DND-41 (cell line): ENCODE measurements around the gene CMPK1.

ENCODE experiments used
- ATAC-seq: fragments of 200-7000 bp; cut with Tn5 transposase; 3 replicates; pipeline ENCODE4 v1.9.1; 2021; ENCODE audit warnings: low read depth; ENCODE audit not compliant: insufficient read depth
- DNase-seq: peaks from one replicate; pipeline ENCODE4 v3.0.0-alpha.2; 2020
- H2AFZ ChIP-seq: 2 replicates; pipeline ENCODE4 v1.6.0; 2012; ENCODE audit warnings: low read depth, low read length
- H3K27ac ChIP-seq: 2 replicates; pipeline ENCODE4 v1.5.1; 2012; ENCODE audit warnings: low read length, inconsistent platforms
- H3K27me3 ChIP-seq: fragments of 200-600 bp; sonication (generic); 2 replicates; pipeline ENCODE4 v1.6.0; 2012; ENCODE audit warnings: low read length, mild to moderate bottlenecking, inconsistent platforms; ENCODE audit not compliant: insufficient read depth, poor library complexity
- H3K36me3 ChIP-seq: 2 replicates; pipeline ENCODE4 v1.5.1; 2012; ENCODE audit warnings: low read length, inconsistent platforms; ENCODE audit not compliant: insufficient read depth
- H3K4me1 ChIP-seq: 2 replicates; pipeline ENCODE4 v1.5.1; 2012; ENCODE audit warnings: mild to moderate bottlenecking, low read length; ENCODE audit not compliant: insufficient read depth
- H3K4me2 ChIP-seq: 2 replicates; pipeline ENCODE4 v1.6.0; 2012; ENCODE audit warnings: mild to moderate bottlenecking, moderate library complexity, low read length, inconsistent platforms; ENCODE audit not compliant: insufficient read depth
- H3K4me3 ChIP-seq, 2 experiments: fragments of 200-600 bp in 1 of 2; shearing (Covaris generic) in 1 of 2; 2 replicates each; pipeline ENCODE4 v1.5.1; 2012 to 2016; ENCODE audit warnings: inconsistent platforms in 2 of 2, low read length in 2 of 2, mild to moderate bottlenecking in 2 of 2, low read depth in 1 of 2, moderate library complexity in 1 of 2
- H3K79me2 ChIP-seq: 2 replicates; pipeline ENCODE4 v1.6.0; 2012; ENCODE audit warnings: low read length, inconsistent platforms; ENCODE audit not compliant: insufficient read depth
- H3K9ac ChIP-seq: 2 replicates; pipeline ENCODE4 v1.6.0; 2012; ENCODE audit warnings: low read depth, mild to moderate bottlenecking, inconsistent platforms, low read length, moderate library complexity
- H3K9me3 ChIP-seq: 2 replicates; pipeline ENCODE4 v1.5.1; 2012; ENCODE audit warnings: low read length, moderate library complexity, mild to moderate bottlenecking, inconsistent platforms; ENCODE audit not compliant: insufficient read depth, severe bottlenecking
- H4K20me1 ChIP-seq: 2 replicates; pipeline ENCODE4 v1.6.0; 2012; ENCODE audit warnings: low read length; ENCODE audit not compliant: insufficient read depth
- EZH2 ChIP-seq: IDR thresholded peaks from 3 replicates; pipeline ENCODE4 v1.6.1; 2012; ENCODE audit warnings: borderline replicate concordance, low read depth, mild to moderate bottlenecking, moderate library complexity, low read length, inconsistent platforms; ENCODE audit not compliant: severe bottlenecking
- TF ChIP-seq, protein P1 (sequence below): IDR thresholded peaks from 2 replicates; pipeline ENCODE4 v1.5.1; 2012; ENCODE audit warnings: borderline replicate concordance, low read length, moderate library complexity, mild to moderate bottlenecking; ENCODE audit not compliant: poor library complexity, severe bottlenecking; ENCODE audit errors: extremely low read depth

Gene CMPK1

DNA sequence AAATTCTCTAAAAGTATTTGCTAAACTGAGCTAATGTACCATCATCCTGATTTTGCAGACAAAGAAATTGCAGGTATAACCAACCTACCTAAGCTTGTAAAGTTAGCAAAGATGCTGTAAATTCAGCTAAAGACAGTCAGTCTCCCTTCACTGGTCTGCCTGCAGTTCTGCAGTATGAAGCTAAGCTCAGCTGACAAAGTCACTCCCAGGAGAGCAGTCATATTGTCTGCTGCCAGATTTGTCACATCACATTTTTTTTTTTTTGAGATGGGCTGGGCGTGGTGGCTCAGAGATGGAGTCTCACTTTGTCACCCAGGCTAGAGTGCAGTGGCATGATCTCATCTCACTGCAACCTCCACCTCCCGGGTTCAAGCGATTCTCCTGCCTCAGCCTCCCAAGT lies 8.9 kb upstream of the CMPK1 start:
- Histone ChIP-seq H3K4me3 (no peak overlapping the region), H3K27ac (no peak overlapping the region), H3K9ac (no peak overlapping the region), H3K4me1 (no peaks in the 10 kb centered on the region), H3K79me2 (no peaks in the 10 kb centered on the region), H3K9me3 (no peaks in the 10 kb centered on the region), H3K36me3 (no peaks in the 10 kb centered on the region), H3K27me3 (no peaks in the 10 kb centered on the region), H3K4me2 (no peak overlapping the region), H2AFZ (no peak overlapping the region), H4K20me1 (no peaks in the 10 kb centered on the region)
- no peak; the same call in 2 of the 3 replicates for ATAC-seq
- no peak for TF ChIP-seq EZH2
- TF ChIP-seq, protein P1, sequence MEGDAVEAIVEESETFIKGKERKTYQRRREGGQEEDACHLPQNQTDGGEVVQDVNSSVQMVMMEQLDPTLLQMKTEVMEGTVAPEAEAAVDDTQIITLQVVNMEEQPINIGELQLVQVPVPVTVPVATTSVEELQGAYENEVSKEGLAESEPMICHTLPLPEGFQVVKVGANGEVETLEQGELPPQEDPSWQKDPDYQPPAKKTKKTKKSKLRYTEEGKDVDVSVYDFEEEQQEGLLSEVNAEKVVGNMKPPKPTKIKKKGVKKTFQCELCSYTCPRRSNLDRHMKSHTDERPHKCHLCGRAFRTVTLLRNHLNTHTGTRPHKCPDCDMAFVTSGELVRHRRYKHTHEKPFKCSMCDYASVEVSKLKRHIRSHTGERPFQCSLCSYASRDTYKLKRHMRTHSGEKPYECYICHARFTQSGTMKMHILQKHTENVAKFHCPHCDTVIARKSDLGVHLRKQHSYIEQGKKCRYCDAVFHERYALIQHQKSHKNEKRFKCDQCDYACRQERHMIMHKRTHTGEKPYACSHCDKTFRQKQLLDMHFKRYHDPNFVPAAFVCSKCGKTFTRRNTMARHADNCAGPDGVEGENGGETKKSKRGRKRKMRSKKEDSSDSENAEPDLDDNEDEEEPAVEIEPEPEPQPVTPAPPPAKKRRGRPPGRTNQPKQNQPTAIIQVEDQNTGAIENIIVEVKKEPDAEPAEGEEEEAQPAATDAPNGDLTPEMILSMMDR = no peak
- DNase-seq = no peak

DNA sequence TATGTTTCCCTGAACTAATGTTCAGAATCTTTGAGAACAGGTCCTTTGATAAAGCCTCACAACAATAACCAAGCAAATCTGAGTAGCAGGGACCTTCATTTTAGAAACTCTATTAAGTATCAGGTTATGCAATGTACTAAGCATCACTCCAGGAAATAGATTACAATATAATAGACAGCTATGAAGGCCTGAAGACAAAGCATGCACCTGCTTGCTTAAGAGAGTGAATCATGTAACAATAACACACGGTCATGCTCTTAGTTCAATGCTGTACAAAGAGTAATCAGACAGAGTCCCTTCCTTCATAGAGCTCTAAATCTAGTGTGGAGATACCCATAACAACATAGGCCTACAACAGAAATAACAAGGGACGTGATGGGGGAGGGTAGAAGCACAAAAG lies 8.1 kb upstream of the CMPK1 start:
- Histone ChIP-seq H3K9ac (no peak overlapping the region), H3K9me3 (no peaks in the 10 kb centered on the region), H3K27ac (no peak overlapping the region), H4K20me1 (no peaks in the 10 kb centered on the region), H3K4me3 (no peak overlapping the region), H2AFZ (no peak overlapping the region), H3K79me2 (no peaks in the 10 kb centered on the region), H3K4me1 (no peaks in the 10 kb centered on the region), H3K27me3 (no peaks in the 10 kb centered on the region), H3K36me3 (no peaks in the 10 kb centered on the region), H3K4me2 (no peak overlapping the region)
- TF ChIP-seq, protein P1 = no peak
- TF ChIP-seq EZH2 = no peak
- ATAC-seq (no peak), DNase-seq (no peak)

DNA sequence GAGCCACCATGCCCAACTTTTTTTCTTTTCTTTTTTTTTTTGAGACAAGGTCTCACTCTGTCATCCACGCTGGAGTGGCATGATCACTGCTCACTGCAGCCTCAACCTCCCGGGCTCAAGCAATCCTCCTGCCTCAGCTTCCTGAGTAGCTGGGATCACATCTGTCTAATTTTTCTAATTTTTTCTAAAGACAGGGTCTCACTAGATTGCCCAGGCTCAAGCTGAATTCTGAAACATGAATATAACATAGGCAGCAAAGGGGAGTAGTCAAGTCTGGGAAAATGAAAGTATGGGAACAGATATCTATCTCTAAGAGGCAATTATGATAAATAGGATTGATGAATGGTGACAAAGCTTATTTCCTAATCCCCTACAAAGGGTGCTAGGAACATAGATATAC lies 7.3 kb upstream of the CMPK1 start:
- Histone ChIP-seq H3K9ac (no peak overlapping the region), H4K20me1 (no peaks in the 10 kb centered on the region), H3K27me3 (no peaks in the 10 kb centered on the region), H3K79me2 (no peaks in the 10 kb centered on the region), H3K27ac (no peak overlapping the region), H3K9me3 (no peaks in the 10 kb centered on the region), H3K36me3 (no peaks in the 10 kb centered on the region), H3K4me1 (no peaks in the 10 kb centered on the region), H3K4me3 (no peak overlapping the region), H2AFZ (no peak overlapping the region), H3K4me2 (no peak overlapping the region)
- no peak for TF ChIP-seq EZH2
- TF ChIP-seq, protein P1 = no peak
- DNase-seq (no peak), ATAC-seq (no peak)

DNA sequence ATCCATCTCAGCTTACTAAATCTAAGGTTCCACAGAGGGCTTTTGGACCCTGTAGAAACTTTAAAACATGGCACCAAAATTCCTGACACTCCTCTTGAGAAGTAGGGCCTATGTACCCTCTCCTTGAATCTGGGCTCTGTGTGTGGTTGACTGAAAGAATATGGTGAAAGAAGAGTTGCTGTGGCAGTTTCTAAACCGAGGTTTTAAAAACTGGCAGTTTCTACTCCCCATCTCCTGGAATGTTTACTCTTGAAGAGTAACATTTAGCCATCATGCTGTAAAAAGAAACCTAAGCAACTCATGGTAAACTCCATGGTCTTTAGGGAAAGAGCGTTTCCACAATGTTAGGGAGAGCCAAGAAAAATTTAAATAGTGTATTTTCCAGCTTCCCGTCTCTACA lies 4.6 kb upstream of the CMPK1 start:
- no peak overlapping the region for H3K4me3 ChIP-seq
- ATAC-seq (no peak), DNase-seq (no peak)
- no peaks in the 10 kb centered on the region for H3K36me3 ChIP-seq
- H3K9ac ChIP-seq = no peak overlapping the region
- no peak for TF ChIP-seq EZH2
- no peaks in the 10 kb centered on the region for H4K20me1 ChIP-seq
- H3K4me1 ChIP-seq = peaks cover 16% of the 10 kb centered on the region
- H3K4me2 ChIP-seq = no peak overlapping the region
- no peak overlapping the region for H2AFZ ChIP-seq
- H3K9me3 ChIP-seq = no peaks in the 10 kb centered on the region
- H3K27ac ChIP-seq = no peak overlapping the region
- H3K27me3 ChIP-seq = no peaks in the 10 kb centered on the region
- H3K79me2 ChIP-seq = peaks cover 9% of the 10 kb centered on the region
